ENCODE data around the gene CCDC167. TPM values are rescaled to one million over a fixed set of nuclear protein-coding genes. Genes with fewer than 3 reads are reported as not detected.
A peak's percentile ranks its signal among the peaks of the same experiment; 100 is the strongest.
"Not testable (repeated sequence)": the region's sequence is repeated elsewhere in the genome, so short reads cannot be mapped to it uniquely, and the experiment has no call there.

CCDC167 gene
- total RNA-seq, 1 experiment from 2014 or later, result 32.3 TPM

GRCh38 chr6:37501632-37502491 lies 2.2 kb upstream of the CCDC167 start:
- H3K4me3 Mint-ChIP-seq (ENCODE audit: unreplicated experiment), result no peak overlapping the region
- no peak overlapping the region for H3K27ac Mint-ChIP-seq (ENCODE audit: unreplicated experiment)
- no peaks in the 10 kb centered on the region for H3K27me3 ChIP-seq (replicated peaks; ENCODE audit: control insufficient read depth, insufficient read depth, low read length)
- H3K4me3 ChIP-seq (ENCODE audit: low read depth, low read length), result no peak overlapping the region
- no peak for DNase-seq
- intact Hi-C loops (cut with micrococcal nuclease; ENCODE audit: unreplicated experiment), result no loop called here
- no peaks in the 10 kb centered on the region for H3K27me3 Mint-ChIP-seq (ENCODE audit: insufficient read depth, unreplicated experiment)
- BruUV-seq (replicated peaks), result no TSS peak
- no peaks in the 10 kb centered on the region for H3K9me3 ChIP-seq
- no peaks in the 10 kb centered on the region for H3K36me3 ChIP-seq (ENCODE audit: control insufficient read depth, insufficient read depth, low read length)
- H3K9me3 Mint-ChIP-seq (ENCODE audit: unreplicated experiment), result no peaks in the 10 kb centered on the region
- peaks cover 31% of the 10 kb centered on the region for H3K4me1 ChIP-seq
- ChIA-PET CTCF (interaction anchor here (0.6 kb wide), 2 partner anchors 80 to 263 kb away, joined by 3 to 4 read pairs; no protein-coding TSS in a partner anchor), POLR2A (no interaction called here)
- peaks cover 8% of the 10 kb centered on the region for H3K36me3 Mint-ChIP-seq (ENCODE audit: insufficient read depth, unreplicated experiment)
- peaks cover 19% of the 10 kb centered on the region for H3K4me1 Mint-ChIP-seq (ENCODE audit: low read depth, unreplicated experiment)
- TF ChIP-seq CTCF (IDR thresholded peaks at IDR 0.05; ENCODE audit: insufficient read depth in 1 of 2, low read depth in 1 of 2, low read length in 1 of 2, severe bottlenecking in 1 of 2, unreplicated experiment in 1 of 2), result no peak

GRCh38 chr6:37500904-37501303 lies 1.2 kb upstream of the CCDC167 start:
- CTCF ChIA-PET, result interaction anchor here (0.6 kb wide), 1 partner anchor 264 kb away, joined by 4 read pairs; no protein-coding TSS in a partner anchor
- BruUV-seq (replicated peaks); H3K9me3 Mint-ChIP-seq (ENCODE audit: unreplicated experiment); H3K27me3 ChIP-seq (replicated peaks; ENCODE audit: control insufficient read depth, insufficient read depth, low read length); H3K36me3 Mint-ChIP-seq (ENCODE audit: insufficient read depth, unreplicated experiment); H3K36me3 ChIP-seq (ENCODE audit: control insufficient read depth, insufficient read depth, low read length); H3K4me3 Mint-ChIP-seq (ENCODE audit: unreplicated experiment); H3K9me3 ChIP-seq; POLR2A ChIA-PET; H3K27ac Mint-ChIP-seq (ENCODE audit: unreplicated experiment); intact Hi-C loops (cut with micrococcal nuclease; ENCODE audit: unreplicated experiment); H3K4me3 ChIP-seq (ENCODE audit: low read depth, low read length); DNase-seq; H3K27me3 Mint-ChIP-seq (ENCODE audit: insufficient read depth, unreplicated experiment): not testable (repeated sequence)
- peaks cover 16% of the 10 kb centered on the region for H3K4me1 Mint-ChIP-seq (ENCODE audit: low read depth, unreplicated experiment)
- H3K4me1 ChIP-seq, result peaks cover 28% of the 10 kb centered on the region

GRCh38 chr6:37500294-37500608 lies 558 bp upstream of the CCDC167 start:
- no peak for DNase-seq
- Mint-ChIP-seq H3K9me3 (ENCODE audit: unreplicated experiment) (no peaks in the 10 kb centered on the region), H3K36me3 (ENCODE audit: insufficient read depth, unreplicated experiment) (peaks cover 8% of the 10 kb centered on the region), H3K27ac (ENCODE audit: unreplicated experiment) (peak overlapping the region; percentile 92), H3K4me3 (ENCODE audit: unreplicated experiment) (peak overlapping the region; percentile 89), H3K4me1 (ENCODE audit: low read depth, unreplicated experiment) (peaks cover 16% of the 10 kb centered on the region), H3K27me3 (ENCODE audit: insufficient read depth, unreplicated experiment) (no peaks in the 10 kb centered on the region)
- no TSS peak for BruUV-seq (replicated peaks)
- Histone ChIP-seq H3K9me3 (no peaks in the 10 kb centered on the region), H3K36me3 (ENCODE audit: control insufficient read depth, insufficient read depth, low read length) (no peaks in the 10 kb centered on the region; the same call in 1 of the 2 replicates), H3K27me3 (replicated peaks; ENCODE audit: control insufficient read depth, insufficient read depth, low read length) (no peaks in the 10 kb centered on the region), H3K4me3 (ENCODE audit: low read depth, low read length) (no peak overlapping the region; the same call in 1 of the 2 replicates), H3K4me1 (peaks cover 28% of the 10 kb centered on the region)
- TF ChIP-seq CTCF (IDR thresholded peaks at IDR 0.05; ENCODE audit: insufficient read depth in 1 of 2, low read depth in 1 of 2, low read length in 1 of 2, severe bottlenecking in 1 of 2, unreplicated experiment in 1 of 2), result no peak
- intact Hi-C loops (cut with micrococcal nuclease; ENCODE audit: unreplicated experiment), result no loop called here
- POLR2A ChIA-PET, result interaction anchor here (0.5 to 1.0 kb wide), 3 partner anchors 8 to 554 kb away, joined by 3 to 4 read pairs (median 3); no protein-coding TSS in a partner anchor
- CTCF ChIA-PET, result interaction anchor here (0.7 to 1.2 kb wide), 4 partner anchors 8 to 66 kb away, joined by 3 to 5 read pairs (median 4); no protein-coding TSS in a partner anchor

Measured in Caco-2 (cell line).